ENCODE data around the gene GRIK2. TPM values are rescaled to one million over a fixed set of nuclear protein-coding genes. Genes with fewer than 3 reads are reported as not detected.

Gene GRIK2
- total and polyA plus RNA-seq, 2 experiments from 2014 or later = 0.21 to 0.45 TPM

DNA sequence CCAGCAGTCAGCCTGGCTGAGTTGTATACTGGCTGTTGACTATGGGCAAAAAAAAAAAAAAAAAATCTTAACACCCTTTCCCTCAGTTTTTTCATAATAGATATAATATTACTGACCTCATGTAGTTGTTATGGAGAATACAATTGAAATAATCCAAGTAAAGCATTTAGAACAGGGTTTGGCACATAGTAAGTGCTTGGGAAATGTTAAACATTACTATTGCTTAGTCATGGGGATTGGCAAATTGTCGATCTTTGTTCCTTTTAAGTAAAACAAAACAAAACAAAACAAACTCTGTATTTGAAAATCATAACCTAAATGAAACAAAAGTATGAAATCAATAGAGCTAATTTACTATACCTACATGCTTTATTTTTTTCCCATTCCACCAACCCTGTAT, 458.4 kb downstream of the GRIK2 start:
- Histone ChIP-seq H3K36me3 (no peaks in the 10 kb centered on the region), H3K27me3 (no peaks in the 10 kb centered on the region), H3K9me3 (ENCODE audit: low read depth) (no peaks in the 10 kb centered on the region), H3K27ac (no peak overlapping the region), H3K4me1 (ENCODE audit: low read depth) (no peaks in the 10 kb centered on the region), H3K4me3 (no peak overlapping the region)
- DNase-seq (ENCODE audit: low read depth in 1 of 2, low spot score in 1 of 2) = peak in 1 of 2 donors; percentile 20
- TF ChIP-seq, protein P1, sequence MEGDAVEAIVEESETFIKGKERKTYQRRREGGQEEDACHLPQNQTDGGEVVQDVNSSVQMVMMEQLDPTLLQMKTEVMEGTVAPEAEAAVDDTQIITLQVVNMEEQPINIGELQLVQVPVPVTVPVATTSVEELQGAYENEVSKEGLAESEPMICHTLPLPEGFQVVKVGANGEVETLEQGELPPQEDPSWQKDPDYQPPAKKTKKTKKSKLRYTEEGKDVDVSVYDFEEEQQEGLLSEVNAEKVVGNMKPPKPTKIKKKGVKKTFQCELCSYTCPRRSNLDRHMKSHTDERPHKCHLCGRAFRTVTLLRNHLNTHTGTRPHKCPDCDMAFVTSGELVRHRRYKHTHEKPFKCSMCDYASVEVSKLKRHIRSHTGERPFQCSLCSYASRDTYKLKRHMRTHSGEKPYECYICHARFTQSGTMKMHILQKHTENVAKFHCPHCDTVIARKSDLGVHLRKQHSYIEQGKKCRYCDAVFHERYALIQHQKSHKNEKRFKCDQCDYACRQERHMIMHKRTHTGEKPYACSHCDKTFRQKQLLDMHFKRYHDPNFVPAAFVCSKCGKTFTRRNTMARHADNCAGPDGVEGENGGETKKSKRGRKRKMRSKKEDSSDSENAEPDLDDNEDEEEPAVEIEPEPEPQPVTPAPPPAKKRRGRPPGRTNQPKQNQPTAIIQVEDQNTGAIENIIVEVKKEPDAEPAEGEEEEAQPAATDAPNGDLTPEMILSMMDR (IDR thresholded peaks at IDR 0.05; ENCODE audit: low read depth, low read length) = no peak

DNA sequence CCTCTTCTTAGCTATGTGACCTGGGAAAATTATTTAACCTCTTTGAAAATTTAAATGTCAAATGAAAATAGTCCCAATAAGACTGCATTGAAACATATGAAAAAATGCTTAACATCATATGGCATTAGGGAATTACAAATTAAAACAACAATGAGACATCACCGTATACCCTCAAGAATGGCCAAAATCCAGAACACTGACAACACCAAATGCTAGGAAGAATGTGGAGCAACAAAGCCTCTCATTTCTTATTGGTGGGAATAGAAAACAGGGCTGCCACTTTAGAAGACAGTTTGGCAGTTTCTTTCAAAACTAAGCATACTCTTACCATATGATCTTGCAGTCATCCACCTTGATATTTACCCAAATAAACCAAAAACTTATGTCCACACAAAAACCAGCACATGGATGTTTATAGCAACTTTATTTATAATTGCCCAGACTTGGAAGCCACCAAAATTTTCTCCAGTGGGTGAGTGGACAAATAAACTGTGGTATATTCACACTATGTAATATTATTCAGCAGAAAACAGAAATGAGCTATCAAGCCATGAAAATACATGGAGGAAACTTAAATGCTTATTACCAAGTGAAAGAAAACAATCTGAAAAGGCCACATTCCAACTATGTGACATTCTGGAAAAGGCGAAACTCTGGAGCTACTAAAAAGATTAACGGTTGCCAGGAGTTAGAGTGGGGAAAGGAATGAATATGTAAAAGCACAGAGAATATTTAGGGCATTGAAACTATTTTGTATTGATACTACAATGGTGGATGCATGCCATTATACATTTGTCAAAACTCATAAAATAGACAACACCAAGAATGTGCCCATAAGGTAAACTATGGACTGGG, 459.9 kb downstream of the GRIK2 start:
- Histone ChIP-seq H3K36me3 (no peaks in the 10 kb centered on the region), H3K4me3 (no peak overlapping the region), H3K9me3 (ENCODE audit: low read depth) (no peaks in the 10 kb centered on the region), H3K27ac (no peak overlapping the region), H3K27me3 (no peaks in the 10 kb centered on the region), H3K4me1 (ENCODE audit: low read depth) (no peaks in the 10 kb centered on the region)
- TF ChIP-seq, protein P1 (IDR thresholded peaks at IDR 0.05; ENCODE audit: low read depth, low read length) = no peak
- no peak for DNase-seq (ENCODE audit: low read depth in 1 of 2, low spot score in 1 of 2)

DNA sequence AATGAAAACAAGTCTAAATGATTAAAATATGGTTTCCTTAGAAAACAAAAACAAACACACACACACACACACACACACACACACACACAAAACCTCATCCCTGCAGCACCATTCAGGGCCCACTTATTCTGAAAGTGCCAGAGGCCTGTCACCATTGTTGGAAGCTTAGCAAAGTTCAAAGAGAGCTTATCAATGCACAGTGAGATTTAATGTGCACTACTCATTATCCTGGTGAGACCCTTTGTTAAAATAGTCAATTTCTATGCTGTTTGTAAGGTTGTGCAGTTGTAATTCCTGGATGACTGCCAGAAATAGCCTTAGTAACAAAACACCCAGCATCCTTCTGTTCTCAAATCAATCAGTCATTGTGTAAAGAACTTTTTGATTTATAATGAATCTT, 482.9 kb downstream of the GRIK2 start:
- Histone ChIP-seq H3K27me3 (no peaks in the 10 kb centered on the region), H3K4me3 (no peak overlapping the region), H3K36me3 (no peaks in the 10 kb centered on the region), H3K4me1 (ENCODE audit: low read depth) (peaks cover 9% of the 10 kb centered on the region), H3K9me3 (ENCODE audit: low read depth) (no peaks in the 10 kb centered on the region), H3K27ac (no peak overlapping the region)
- TF ChIP-seq, protein P1 (IDR thresholded peaks at IDR 0.05; ENCODE audit: low read depth, low read length) = no peak
- peak in 1 of 2 donors; percentile 3 for DNase-seq (ENCODE audit: low read depth in 1 of 2, low spot score in 1 of 2)

DNA sequence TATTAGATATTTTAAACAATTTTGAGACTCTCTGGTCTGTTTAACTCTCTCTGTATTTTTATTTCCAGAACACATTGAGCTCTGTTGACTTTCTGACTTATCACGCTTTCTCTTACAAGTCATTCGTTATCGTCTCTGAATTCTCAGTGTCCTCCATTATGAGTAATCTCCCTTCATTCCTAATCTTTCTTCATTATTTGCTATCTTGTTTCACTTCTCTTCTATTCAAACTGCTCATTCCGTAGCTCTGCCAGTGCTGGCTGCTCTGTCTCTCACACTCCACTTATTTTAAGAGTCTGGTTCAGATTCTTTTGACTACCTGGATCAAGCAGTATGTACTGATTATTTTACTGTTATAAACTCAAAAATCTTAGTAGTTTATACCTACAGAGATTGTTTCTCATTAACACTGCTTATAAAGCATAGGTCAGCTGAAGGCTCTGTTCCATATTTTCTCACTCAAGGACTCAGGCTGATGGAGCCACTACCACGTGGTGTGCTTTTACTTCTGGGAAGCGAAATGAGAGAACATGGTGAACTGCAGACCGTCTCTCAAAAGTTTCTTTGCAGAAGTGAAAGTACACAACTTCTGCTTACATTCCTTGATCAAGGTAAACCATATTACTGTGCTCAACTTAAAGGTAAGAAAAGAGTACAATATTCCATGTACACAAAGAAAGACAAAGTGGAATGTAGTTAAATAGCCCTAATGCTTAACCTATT, 485.2 kb downstream of the GRIK2 start:
- peaks cover 9% of the 10 kb centered on the region for H3K4me1 ChIP-seq (ENCODE audit: low read depth)
- H3K4me3 ChIP-seq = no peak overlapping the region
- H3K27me3 ChIP-seq = no peaks in the 10 kb centered on the region
- no peaks in the 10 kb centered on the region for H3K9me3 ChIP-seq (ENCODE audit: low read depth)
- DNase-seq (ENCODE audit: low read depth in 1 of 2, low spot score in 1 of 2) = peak in 1 of 2 donors; percentile 39
- TF ChIP-seq, protein P1 (IDR thresholded peaks at IDR 0.05; ENCODE audit: low read depth, low read length) = no peak
- H3K36me3 ChIP-seq = no peaks in the 10 kb centered on the region
- H3K27ac ChIP-seq = no peak overlapping the region

DNA sequence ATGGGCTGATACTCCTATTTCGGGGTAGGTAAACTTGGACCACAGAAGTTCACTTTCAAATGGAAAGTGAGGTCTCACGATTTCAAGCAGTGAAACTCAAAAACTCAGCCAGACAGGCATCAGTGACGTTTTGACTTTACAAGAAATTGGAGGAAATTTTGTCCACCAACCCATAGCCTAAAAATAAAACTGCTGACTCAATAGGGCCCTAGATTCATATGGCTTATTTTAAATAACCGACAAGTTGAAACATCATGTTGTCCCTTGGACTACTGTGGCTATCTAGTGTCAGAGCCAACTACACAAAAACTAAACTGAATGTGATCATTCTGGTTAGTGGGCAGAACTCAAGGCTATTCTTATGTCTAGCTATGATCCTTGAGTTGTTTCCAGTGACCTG, 486.3 kb downstream of the GRIK2 start:
- Histone ChIP-seq H3K27me3 (no peaks in the 10 kb centered on the region), H3K4me3 (no peak overlapping the region), H3K36me3 (no peaks in the 10 kb centered on the region), H3K4me1 (ENCODE audit: low read depth) (peaks cover 9% of the 10 kb centered on the region), H3K27ac (no peak overlapping the region), H3K9me3 (ENCODE audit: low read depth) (no peaks in the 10 kb centered on the region)
- TF ChIP-seq, protein P1 (IDR thresholded peaks at IDR 0.05; ENCODE audit: low read depth, low read length) = no peak
- no peak for DNase-seq (ENCODE audit: low read depth in 1 of 2, low spot score in 1 of 2)

Measured in cardiac muscle cell (in vitro differentiated cells and primary cell).